Muscle of back (tissue), 11 donors: ENCODE data around the gene CHCHD6. TPM values are rescaled to one million over a fixed set of nuclear protein-coding genes. Genes with fewer than 3 reads are reported as not detected.
A peak's percentile ranks its signal among the peaks of the same experiment; 100 is the strongest.

ENCODE experiments used
- DNase-seq, 3 donors: peaks; one replicate each; pipeline versions ENCODE4 v3.0.0 to v3.0.0-alpha.2; 2013
- polyA plus RNA-seq, 10 donors: library from polyadenylated mRNA; unstranded; fragments of 120-200 nt; gene quantifications; one replicate each; pipeline ENCODE4 v1.2.1, GENCODE V29; 2013; ENCODE audit not compliant: insufficient read length in 10 of 10

Gene CHCHD6
- polyA plus RNA-seq, 10 donors = 5.3 to 13.7 (median 8.0) TPM

DNA sequence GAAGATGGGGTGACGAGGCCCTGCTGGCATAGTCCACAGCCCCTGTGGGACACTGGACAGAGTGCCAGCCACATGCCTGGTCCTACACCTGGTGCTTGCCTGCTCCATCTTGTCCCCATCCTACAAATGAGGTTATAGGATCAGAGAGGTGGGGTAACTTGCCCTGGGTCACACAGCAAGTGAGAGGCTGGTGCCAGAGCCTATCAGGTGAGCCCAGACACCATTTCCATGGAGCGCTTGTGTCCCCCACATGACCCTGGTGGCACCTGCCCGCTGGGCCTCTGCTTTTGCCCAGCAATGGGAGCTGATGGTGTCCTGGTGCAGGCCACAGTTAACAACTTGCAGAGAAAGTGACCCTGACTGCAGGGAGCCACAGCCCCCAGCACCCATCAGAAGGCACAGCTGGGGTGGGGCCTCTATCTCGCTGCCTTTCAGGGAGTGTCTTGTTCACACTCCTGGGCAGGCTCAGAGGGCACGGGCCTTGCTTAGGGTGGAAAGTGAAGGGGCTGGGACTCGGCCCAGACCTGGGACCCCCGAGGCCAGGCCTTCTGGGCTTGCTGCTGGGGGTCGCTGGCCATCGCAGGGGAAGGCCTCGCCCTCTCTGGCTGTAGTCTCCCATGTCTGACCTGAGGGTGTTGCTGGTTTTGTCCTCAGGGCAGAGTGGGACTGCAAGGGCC is 286.1 kb downstream of the CHCHD6 start:
- no peak for DNase-seq

DNA sequence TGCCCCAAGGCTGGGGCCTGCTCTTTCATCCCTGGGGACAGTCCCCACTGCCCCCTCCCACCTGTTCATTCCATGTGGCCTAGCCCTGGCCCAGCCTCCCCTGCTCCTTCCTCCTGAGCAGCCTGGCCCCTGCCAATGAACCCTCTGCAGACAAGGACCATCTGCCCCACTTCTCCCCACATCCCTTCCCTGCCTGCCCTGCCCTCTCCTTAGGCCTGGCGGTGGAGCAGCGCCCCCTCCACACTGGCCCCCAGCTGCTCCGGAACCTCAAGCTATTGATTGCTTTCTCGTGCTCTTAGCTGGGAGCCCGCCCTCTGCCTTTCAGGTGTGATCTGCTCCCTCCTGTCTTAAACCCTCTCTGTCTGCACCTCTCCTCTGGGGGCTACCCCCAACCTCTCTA is 286.9 kb downstream of the CHCHD6 start:
- no peak for DNase-seq

DNA sequence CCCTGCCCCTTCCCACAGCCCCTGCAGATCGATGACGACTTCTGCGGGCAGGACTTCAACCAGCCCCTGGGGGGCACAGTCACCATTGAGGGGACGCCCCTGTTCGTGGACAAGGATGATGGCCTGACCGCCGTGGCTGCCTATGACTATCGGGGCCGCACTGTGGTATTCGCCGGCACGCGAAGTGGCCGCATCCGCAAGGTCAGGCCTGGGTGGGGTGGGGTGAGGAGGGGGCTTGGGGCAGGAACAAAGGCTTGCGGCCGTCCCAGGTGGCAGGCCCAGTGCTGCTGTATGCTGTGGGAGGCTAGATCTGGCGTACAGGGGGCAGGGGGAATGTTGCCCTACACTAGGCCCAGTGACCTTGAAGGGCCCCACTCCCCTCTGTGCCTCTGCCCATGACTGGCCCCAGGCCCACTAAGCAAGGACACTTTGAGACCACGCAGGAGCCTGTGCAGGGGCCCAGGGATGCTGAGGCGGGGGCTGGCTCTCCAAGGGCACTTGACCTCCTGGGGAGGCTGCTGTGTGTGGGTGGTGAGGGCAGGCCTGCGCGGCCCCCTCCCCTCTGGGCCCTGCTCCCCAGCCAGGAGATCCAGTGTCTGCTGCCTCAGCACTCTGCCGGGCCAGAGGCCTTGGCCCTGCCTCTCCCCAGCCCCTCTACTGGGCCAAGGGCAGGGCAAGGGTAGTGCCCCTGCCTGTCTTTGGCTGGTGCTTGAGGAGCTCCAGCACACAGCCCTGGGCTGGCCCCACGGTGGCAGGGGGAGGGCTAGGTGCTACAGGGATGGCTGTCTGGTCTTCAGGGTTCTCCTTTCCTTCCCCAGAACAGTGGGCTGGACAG is 287.5 kb downstream of the CHCHD6 start:
- DNase-seq = no peak

DNA sequence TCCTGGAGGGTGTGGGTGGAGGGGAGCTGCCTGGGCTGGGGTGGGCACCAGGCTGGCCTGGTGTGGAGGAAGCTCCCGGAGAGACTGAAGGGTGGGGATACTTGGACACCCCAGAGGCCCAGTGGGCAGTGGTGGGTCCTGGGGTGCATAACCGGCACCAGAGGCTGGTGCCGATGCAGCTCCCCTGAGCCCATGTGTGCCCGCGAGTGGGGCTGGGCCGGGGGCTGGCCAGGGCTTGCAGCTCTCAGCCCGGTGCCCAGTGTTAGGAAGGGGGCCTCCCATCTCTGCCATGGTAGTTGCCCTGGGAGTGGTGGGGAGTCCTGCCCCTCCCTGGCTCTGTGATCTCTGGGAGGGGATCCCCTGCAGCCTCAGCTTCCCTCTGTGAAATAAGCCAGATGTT is 288.2 kb downstream of the CHCHD6 start:
- DNase-seq = no peak

DNA sequence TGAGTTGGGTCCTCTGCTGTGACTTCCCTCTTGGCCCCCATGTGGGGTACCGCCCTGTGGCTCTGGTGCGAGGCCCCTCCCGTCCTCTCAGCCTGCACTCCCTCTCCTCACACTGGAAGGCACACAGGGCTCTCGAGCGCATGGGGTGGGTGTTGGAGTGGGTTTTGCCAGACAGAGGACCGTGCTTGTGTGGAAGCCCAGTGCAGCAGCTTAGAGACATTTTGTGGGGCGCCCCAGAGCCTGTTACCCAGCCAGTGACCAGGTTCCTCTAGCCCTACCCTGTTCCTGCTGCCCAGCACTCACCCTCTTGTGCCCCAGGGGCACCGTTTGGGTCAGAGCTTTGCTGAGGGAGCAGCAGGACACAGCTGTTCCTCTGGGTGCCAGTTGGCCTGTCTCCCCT is 288.7 kb downstream of the CHCHD6 start:
- no peak for DNase-seq

DNA sequence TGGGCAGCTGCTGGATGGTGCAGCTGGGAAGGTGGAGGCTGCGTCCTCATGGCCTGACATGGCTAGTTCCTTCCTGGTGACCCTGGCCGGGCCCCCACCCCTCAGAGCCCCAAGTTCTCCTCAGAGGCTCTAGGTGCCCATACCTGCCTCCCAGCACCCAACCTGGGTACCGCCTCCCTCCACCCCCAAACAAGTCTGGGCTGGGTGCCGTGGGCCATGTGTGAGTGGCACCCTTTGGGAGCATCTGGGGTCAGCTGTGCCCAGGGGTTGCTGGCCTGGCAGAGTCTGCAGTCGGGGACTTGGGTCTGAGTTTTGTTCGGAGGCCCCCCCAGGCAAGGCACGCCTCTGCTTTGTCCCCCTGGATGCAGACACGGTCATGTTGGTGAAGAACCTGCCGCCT is 289.4 kb downstream of the CHCHD6 start:
- DNase-seq = no peak

DNA sequence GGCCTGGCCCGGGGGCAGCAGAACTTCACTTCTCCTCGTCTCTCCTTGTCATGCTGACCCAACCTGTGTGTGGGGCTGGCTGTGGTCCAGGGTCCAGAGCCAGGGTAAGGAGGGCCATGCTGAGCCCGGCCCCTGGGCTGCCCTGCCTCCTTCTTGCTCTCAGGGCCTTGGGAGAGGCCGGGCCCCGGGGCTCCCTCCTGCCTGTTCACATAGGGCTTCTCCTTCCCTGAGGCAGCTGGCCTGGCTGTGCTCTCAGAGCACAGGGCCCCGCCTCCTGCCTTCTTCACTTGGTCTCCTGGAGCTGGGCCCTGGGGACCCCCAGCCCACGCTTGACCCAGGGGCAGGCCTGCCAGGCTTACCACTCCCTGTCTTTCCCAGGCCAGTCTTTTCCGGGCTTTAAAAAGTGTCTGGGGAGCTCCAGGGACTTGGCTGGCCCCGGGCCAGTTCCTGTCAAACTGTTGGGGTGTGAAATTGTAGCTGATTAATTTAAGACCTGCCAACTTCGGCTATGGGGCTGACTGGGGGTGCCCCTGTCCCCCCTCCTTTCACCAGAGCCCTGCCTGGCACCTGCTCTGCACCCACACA is 290.7 kb downstream of the CHCHD6 start:
- DNase-seq = peak in 1 of 3 donors; percentile 49

DNA sequence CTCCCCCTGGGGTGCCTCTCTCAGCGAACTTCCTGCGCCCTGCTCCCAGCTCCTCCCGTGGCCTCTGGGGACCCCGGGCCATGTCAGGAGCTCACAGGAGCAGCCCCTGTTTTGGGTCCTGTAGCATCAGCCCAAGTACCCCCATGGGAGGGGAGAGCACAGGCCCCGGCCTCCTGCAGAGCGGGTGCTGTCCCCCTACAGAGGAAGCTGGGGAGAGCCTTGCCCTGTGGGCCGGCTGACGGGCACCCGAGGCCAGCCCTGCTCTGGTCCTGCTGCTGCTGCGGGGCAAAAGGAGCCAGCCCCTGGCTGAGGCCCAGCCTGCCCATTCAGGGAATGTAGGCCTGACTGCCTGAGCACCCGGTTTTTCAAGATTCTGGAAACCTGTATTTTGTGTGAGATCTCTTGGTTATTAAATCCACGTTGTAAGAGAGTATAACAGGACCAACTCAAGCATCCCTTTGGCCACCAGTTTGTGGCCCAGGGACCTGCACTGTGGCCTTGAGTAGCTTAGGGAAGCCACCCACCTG is 291.3 kb downstream of the CHCHD6 start:
- DNase-seq = no peak

DNA sequence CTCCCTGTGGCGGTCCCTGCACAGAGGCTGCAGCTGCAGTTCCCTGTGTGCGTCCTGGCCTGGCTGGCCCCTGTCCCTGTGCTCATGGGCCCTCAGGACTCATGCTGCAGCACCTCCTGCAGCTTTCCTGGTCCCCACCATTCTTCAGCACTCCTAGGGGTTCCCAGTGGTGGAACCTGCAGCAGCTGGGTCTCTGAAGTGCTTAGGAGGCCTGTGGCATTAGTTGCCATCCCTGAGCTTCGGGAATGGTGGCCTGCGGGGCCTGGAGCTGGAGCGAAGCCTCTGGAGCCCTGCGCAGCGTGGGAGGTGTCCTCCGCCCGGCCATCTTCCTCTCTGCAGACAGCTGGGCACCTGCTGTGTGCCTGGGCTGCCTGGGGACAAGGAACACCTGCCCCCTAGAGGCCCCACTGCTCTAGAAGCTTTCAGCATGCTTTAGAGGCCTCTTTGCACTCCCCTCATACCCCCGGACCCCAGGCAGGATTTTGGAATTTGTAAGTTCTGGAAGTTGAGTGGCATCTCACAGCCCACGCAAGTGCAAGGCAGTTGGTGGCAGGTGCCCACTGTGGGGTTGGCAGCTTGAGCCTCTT is 292.0 kb downstream of the CHCHD6 start:
- DNase-seq = no peak

DNA sequence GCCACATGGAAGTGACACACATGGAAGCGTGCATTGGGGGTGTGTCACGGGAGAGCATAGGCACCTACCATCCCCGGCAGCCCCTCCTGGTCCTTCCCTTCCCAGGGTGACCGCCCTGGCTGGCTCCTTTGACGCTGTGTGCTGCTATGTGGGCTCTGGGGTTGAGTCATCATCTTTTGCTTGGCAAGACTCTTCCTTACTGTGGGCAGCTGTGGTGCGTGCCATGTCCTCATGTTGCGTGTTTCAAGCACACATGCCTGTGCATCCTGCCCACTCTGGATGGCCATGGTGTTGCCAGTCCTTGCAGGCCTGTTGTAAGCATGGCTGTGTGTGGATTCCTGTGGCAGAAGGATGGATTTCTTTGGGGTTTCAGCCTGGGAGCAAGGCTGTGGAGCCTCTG is 292.9 kb downstream of the CHCHD6 start:
- no peak for DNase-seq

DNA sequence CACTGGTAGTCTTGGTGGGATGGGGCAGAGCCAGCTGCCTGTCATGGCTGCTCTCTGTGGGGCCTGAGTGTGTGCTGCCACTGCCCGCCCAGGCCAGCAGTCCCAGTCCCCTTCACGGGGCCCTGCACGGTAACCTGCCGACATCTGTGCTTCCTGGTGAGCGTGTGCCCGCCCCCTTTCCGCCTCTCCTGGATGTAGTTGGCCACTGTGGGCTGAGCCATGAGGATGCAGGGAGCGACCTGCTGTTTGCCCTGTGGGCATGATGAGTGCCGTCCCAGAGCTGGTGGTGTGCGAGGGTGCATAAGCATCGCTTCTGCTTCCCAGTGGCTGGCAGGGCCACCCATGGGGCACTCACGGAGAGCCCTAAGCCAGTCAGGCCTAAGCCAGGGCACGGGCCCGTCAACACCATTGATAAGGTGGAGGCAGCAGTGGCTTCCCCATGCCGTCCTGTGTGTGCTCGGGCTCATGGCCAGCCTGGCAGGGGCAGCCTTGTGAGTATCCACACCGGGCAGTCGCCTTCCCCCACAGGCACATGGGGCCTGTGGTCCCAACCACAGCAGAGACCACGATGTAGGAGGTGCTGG is 293.5 kb downstream of the CHCHD6 start:
- no peak for DNase-seq

DNA sequence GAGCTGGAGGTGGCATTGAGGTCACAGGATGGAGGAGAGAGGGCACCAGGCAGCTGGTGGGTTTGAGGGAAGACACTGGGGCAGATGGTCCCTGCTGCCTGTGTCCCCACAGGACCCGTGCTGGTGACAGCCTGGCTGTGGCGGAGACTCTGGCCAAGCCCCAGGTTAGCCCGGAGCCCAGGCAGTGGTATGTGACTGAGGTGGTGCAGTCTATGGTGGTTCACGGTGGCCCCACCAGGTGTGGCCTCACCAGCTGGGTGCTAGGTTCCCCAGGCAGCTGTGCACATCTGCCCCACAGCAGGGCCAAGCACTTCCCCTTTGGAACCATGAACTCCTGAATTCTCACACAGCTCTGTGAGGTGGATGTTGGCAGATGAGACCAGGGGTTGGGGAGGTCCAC is 294.3 kb downstream of the CHCHD6 start:
- DNase-seq = no peak

DNA sequence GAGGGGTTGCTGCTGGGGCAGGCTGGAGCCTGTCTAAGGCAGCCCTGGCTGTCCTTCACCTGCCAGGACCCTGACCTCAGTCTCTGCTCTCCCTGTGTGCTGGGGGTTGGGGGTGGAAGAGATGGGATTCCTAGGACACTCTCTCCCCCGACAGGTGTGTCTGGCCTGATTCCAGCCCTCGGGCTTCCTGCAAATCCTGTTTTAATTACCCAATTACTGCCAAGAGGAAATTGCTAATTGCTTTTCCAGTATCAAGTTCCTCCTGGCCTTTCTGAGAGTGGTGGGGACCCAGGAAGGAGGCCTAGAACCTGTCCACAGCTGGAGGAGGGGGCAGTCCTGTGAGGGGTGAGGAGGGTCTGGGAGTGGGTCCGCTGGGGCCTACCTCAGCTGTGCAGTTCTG is 294.7 kb downstream of the CHCHD6 start:
- no peak for DNase-seq

DNA sequence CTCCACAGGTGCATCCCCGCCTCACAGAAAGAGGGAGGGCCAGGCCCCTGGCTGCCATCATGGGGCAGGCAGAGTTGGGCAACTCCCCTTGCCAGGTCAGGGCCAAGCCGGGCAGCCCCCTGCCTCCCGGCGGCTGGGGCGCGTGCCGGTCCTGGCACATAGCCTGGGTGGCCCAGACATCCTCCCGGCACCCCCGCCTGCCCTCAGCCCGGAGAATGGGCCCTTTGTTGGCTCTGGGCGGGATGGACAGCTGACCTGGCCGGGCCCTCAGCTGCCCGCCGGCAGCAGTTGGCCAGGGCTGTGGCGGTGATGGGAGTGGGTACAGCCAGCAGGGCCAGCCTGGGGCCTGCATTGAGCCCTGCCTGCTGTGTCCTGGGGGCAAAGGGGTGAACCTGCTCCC is 295.3 kb downstream of the CHCHD6 start:
- DNase-seq = peak in 1 of 3 donors; percentile 43

DNA sequence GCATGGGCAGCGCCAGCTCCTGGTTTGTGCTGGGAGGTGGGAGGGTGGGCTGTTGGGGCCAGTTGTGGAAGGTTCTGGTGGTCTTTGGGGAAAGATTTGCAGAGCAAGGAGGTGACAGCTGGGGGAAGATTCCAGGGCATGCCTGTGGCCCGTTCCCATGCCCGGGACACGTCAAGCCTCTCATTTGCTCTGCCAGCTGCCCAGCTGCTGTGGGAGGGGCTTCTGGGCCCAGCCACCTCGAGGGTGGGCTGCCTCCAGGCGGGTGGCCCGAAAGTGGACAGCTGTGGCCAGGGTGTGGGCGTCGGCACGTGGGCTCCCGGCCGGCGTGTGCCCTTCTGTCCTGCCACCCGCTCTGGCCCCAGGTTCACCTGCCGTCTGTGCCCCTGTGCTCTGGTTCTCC is 296.1 kb downstream of the CHCHD6 start:
- DNase-seq = peak; percentile 62 to 76 (median 62)

DNA sequence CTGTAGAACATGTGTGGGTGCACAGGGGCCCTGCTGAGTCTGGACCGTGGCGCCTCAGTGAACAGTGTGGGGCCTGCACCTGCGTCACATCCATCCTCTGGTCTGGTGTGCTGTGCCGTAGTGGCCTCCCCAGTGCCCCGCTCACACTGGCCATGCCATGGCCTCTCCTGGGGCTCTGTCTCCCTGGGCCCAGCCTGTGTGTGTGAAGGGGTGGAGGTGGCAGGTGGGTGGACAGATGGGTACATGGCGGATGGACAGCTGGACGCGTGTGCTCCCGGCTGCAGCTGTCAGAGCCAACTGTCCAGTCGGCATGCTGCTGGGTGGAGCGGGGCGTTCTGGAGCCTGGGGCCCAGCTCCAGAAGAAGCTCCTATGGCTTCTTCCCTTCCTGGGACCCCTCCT is 296.7 kb downstream of the CHCHD6 start:
- DNase-seq = peak; percentile 40 to 61 (median 48)

DNA sequence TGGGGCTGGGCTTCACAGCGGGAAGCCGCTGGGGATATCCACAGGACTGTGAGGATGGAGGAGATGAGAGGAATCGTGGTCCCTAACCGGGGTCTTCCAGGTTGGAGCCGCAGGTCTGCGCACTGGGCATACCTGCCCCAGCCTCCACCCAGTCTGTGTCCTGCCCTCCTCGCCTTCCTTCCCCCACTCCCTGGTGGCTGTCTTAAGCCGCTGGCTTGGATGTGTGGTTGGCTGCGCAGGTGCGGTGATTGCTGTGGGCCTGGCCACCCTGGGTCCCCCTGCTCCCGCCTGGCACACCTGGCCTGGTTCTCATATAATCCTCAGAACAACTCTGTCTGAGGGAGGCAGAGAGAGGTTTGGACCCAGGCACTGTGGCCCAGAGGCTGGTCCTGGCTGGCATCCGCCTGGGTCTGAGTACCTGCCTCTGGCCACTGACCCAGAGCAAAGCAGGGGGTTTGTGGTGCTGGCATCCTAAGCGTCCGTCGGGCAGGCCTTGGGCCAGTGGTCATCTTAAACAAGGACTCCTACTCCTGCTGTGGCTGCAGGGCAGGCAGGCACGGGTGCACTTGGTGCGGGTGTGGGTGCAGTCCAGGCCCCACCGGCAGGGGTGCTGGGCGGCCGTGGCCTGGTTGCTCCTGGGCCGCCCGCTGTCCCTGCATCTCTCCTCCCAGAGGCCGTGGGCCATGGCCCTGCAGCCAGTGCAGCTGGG is 297.6 kb downstream of the CHCHD6 start:
- DNase-seq = no peak

DNA sequence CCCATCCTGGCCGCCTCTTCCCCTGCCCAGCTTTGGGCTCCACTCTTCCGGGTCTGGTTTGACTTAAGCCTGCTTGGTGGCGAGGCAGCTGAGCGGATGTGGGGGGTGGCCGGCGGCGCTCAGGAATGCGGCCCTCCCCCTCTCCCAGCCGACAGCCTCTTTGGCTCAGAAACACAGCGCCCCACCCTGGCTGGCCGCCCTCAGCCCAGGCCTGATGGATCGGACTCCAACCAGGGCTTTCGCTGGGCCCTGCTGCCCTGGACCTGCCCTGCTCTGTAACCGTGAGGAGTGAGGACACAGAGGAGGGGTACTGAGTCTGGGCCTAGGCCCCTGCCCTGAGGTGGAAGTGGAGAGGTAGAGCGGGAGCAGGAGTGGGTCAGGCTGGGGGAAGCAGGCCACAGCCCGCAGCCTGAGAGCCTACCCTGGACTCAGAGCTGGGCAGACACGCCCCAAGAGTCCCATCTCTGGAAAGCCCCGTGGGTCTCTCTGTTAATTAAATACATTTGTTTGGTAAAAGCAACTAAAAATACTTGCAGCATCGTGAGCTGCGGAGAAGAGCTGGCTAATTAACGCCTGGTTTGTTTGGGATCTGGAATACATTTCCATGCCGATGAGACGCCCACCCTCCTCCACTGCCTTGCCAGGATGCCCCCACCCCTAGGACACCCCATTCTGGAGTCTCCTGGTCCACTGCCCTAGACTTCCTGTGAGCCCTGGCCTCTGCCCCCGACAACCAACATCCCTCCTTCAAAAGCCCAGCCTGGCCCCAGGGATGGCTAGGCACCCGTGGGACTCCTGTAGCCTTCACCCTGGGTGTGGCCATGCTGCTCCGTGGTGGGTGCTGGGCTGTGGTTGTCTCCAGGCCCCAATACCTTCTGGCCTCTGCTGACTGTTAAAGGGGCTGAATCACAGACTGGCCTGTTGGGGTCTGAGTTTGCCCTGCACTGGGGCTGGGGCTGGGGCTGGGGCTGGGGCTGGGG is 298.4 kb downstream of the CHCHD6 start:
- DNase-seq = peak; percentile 85 to 94 (median 87)

DNA sequence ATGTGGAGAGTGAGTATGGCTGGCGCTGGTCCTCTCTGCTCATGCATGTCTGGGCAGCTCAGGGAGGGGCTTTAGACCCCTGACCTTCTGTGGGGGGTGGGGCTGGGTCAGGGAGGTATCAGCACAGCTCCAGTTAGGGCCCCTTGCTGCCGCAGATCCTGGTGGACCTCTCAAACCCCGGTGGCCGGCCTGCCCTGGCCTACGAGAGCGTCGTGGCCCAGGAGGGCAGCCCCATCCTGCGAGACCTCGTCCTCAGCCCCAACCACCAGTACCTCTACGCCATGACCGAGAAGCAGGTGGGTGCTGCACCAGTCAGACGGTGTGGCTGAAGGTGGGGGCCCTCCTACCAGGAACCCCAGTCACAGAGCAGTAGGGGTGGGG is 299.1 kb downstream of the CHCHD6 start:
- DNase-seq = no peak
